HG03175 (cell line): ENCODE data around the gene DYNC1LI2.
"Not testable (repeated sequence)": the region's sequence is repeated elsewhere in the genome, so short reads cannot be mapped to it uniquely, and the experiment has no call there.

Source experiments
- ATAC-seq: cut with Tn5 transposase; IDR thresholded peaks from one replicate; pipeline ENCODE4 v1.9.1; 2021; ENCODE audit warnings: mild to moderate bottlenecking, moderate library complexity; ENCODE audit not compliant: unreplicated experiment

The DYNC1LI2 gene

GRCh38 chr16:66698046-66698445 is 53.4 kb downstream of the DYNC1LI2 start:
- ATAC-seq = no peak

GRCh38 chr16:66696669-66697630 is 54.5 kb downstream of the DYNC1LI2 start, which contains the start of gene CMTM4:
TSS of gene CMTM4 (minus strand) at chr16:66696743. CDS start at chr16:66696525, 218 bp downstream.
- peak; percentile 84 for ATAC-seq

GRCh38 chr16:66695935-66696668 is 55.3 kb downstream of the DYNC1LI2 start:
- ATAC-seq = peak; percentile 47

GRCh38 chr16:66695471-66695934 is 55.9 kb downstream of the DYNC1LI2 start:
- ATAC-seq = no peak

GRCh38 chr16:66693149-66693548 is 58.3 kb downstream of the DYNC1LI2 start:
- ATAC-seq = no peak

- no peak for ATAC-seq
These were observed 59.1 kb downstream of the DYNC1LI2 start for GRCh38 chr16:66692341-66692740.

GRCh38 chr16:66691234-66691633 is 60.2 kb downstream of the DYNC1LI2 start:
- ATAC-seq = no peak

GRCh38 chr16:66690106-66690847 is 61.1 kb downstream of the DYNC1LI2 start:
- no peak for ATAC-seq

GRCh38 chr16:66689282-66689681 is 62.1 kb downstream of the DYNC1LI2 start:
- ATAC-seq = no peak

GRCh38 chr16:66687906-66688625 is 63.3 kb downstream of the DYNC1LI2 start:
- ATAC-seq = no peak

GRCh38 chr16:66685501-66686115 is 65.8 kb downstream of the DYNC1LI2 start:
- not testable (repeated sequence) for ATAC-seq

GRCh38 chr16:66682271-66682670 is 69.1 kb downstream of the DYNC1LI2 start:
- ATAC-seq = no peak

GRCh38 chr16:66681676-66682075 is 69.7 kb downstream of the DYNC1LI2 start:
- no peak for ATAC-seq

GRCh38 chr16:66678337-66678736 is 73.1 kb downstream of the DYNC1LI2 start:
- no peak for ATAC-seq

- no peak for ATAC-seq
These were observed 73.6 kb downstream of the DYNC1LI2 start for GRCh38 chr16:66677836-66678235.

- ATAC-seq = no peak
These were observed 74.2 kb downstream of the DYNC1LI2 start for GRCh38 chr16:66677179-66677578.

- ATAC-seq = no peak
These were observed 74.8 kb downstream of the DYNC1LI2 start for GRCh38 chr16:66676599-66676998.

GRCh38 chr16:66673691-66674090 is 77.7 kb downstream of the DYNC1LI2 start:
- ATAC-seq = no peak
